WERI-Rb-1 (cell line): ENCODE measurements around the gene SAP30L.

Experiments used
- DNase-seq: peaks from one replicate; pipeline ENCODE4 v3.0.0-alpha.2; 2020
- H3K27ac ChIP-seq: fragments of 250-450 bp; sonication (Bioruptor Pico); 2 replicates; pipeline ENCODE4 v1.5.1; 2020; ENCODE audit warnings: mild to moderate bottlenecking, moderate library complexity
- H3K27me3 ChIP-seq: fragments of 250-450 bp; sonication (Bioruptor Pico); 2 replicates; pipeline ENCODE4 v1.5.1; 2021; ENCODE audit warnings: mild to moderate bottlenecking, low read depth, moderate library complexity; ENCODE audit not compliant: insufficient read depth, severe bottlenecking
- H3K36me3 ChIP-seq: fragments of 250-450 bp; sonication (Bioruptor Pico); 2 replicates; pipeline ENCODE4 v1.5.1; 2020; ENCODE audit warnings: mild to moderate bottlenecking, moderate library complexity
- H3K4me3 ChIP-seq: 2 replicates; pipeline ENCODE4 v1.5.1; 2011; ENCODE audit warnings: low read depth, mild to moderate bottlenecking, control low read depth, low read length
- H3K9me3 ChIP-seq: fragments of 250-450 bp; sonication (Bioruptor Pico); 2 replicates; pipeline ENCODE4 v1.5.1; 2021; ENCODE audit warnings: mild to moderate bottlenecking, moderate library complexity; ENCODE audit not compliant: severe bottlenecking
- TF ChIP-seq, protein P1 (sequence below): IDR thresholded peaks from 2 replicates; pipeline ENCODE4 v1.5.1; 2011; ENCODE audit warnings: low read depth, mild to moderate bottlenecking, control low read depth, inconsistent platforms, low read length

Gene SAP30L

DNA sequence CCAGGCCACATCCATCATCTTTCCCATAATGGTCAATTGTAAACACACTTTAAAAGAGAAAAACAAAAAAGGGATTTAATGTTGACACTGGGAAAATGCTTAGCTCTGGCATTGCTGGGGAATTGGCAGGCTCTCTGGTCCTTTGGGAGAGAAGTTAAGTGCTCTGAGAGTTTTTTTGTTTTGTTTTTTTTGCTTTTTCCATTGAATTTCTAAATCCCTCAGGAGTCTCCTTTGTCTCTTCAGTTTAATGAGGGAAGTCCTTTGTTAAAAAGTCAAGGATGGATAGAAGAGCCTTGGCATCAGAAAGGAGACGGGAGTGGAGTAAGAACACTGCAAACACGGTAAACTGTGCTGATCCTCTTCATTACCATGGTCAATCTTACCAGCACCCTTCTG, 39.3 kb downstream of the SAP30L start:
- Histone ChIP-seq H3K36me3 (no peaks in the 10 kb centered on the region), H3K9me3 (no peaks in the 10 kb centered on the region), H3K27ac (no peak overlapping the region), H3K27me3 (no peaks in the 10 kb centered on the region), H3K4me3 (no peak overlapping the region)
- TF ChIP-seq, protein P1, sequence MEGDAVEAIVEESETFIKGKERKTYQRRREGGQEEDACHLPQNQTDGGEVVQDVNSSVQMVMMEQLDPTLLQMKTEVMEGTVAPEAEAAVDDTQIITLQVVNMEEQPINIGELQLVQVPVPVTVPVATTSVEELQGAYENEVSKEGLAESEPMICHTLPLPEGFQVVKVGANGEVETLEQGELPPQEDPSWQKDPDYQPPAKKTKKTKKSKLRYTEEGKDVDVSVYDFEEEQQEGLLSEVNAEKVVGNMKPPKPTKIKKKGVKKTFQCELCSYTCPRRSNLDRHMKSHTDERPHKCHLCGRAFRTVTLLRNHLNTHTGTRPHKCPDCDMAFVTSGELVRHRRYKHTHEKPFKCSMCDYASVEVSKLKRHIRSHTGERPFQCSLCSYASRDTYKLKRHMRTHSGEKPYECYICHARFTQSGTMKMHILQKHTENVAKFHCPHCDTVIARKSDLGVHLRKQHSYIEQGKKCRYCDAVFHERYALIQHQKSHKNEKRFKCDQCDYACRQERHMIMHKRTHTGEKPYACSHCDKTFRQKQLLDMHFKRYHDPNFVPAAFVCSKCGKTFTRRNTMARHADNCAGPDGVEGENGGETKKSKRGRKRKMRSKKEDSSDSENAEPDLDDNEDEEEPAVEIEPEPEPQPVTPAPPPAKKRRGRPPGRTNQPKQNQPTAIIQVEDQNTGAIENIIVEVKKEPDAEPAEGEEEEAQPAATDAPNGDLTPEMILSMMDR: no peak
- no peak for DNase-seq

DNA sequence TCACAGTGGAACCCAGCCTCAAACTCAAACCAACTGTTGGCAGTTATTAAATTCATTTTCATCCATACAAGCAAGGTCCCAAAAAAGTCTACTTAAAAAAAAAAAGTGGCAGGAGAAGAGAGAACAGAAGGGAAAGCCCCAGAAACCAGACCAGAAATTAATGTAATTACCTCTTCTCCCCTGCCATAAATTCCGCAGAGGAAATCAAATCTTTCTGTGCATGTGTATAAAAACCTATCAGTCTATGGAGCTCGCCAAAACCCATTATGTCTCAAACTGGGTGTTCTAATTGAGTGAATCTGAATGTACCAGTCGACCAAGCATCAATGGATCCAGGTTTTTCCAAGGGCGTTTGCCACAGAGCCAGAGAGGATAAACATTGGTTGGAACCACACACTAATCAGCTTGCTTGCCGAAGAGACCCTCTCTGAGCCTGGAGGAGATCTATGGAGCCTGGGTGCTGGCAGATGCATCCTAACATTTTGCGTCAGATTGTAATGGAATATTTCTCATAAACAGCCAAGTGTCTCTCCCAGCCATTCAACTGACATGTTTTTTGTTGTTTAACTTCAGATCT, 40.1 kb downstream of the SAP30L start:
- no peaks in the 10 kb centered on the region for H3K27me3 ChIP-seq
- no peak overlapping the region for H3K4me3 ChIP-seq
- TF ChIP-seq, protein P1: no peak
- H3K27ac ChIP-seq: no peak overlapping the region
- DNase-seq: no peak
- H3K9me3 ChIP-seq: no peaks in the 10 kb centered on the region
- H3K36me3 ChIP-seq: no peaks in the 10 kb centered on the region

DNA sequence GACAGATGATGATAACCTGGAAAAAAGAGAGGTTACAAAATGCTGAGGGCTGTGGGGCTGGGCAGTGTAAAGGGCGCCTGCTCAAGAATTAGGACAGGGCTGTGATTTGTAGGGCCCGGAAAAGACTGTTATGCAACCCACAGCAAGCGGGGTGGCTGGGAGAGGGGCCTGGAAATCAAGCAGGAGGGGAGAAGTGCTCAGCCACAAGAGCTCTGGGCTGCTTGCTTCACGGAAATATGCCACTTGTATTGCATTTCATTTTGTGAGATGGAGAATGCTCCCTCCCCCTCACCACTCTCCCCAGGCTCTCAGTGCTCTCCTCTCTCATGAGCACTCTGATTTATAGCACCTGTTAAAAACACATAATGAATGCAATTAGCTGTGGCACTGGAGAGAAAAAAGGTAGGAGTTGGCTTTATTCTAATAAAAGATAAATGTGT, 40.6 kb downstream of the SAP30L start:
- TF ChIP-seq, protein P1: no peak
- no peaks in the 10 kb centered on the region for H3K9me3 ChIP-seq
- H3K4me3 ChIP-seq: no peak overlapping the region

DNA sequence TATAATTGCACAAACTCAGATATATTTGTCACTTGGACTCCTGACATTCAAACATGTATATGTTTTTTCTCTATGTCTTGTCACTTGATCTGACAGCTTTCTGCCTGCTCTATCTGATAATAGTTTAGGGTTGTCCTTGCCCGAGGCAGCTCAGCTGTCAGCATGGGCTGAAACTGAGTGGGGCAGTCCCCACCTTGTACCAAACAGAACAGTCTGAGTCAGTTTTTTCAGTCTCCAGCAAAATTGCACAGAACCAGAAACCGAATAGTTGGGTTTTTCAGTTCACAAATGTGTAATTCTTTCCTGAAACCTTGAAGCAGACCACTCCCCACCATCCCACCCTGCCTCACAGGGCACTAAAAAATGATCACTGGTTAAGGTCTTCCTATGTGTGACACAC, 41.7 kb downstream of the SAP30L start:
- H3K27me3 ChIP-seq: no peaks in the 10 kb centered on the region
- H3K27ac ChIP-seq: no peak overlapping the region
- H3K4me3 ChIP-seq: no peak overlapping the region
- no peak for DNase-seq
- no peaks in the 10 kb centered on the region for H3K36me3 ChIP-seq
- TF ChIP-seq, protein P1: no peak
- H3K9me3 ChIP-seq: no peaks in the 10 kb centered on the region

More for the DNA sequence above, 40.6 kb downstream of the SAP30L start:
- Histone ChIP-seq H3K27me3 (no peaks in the 10 kb centered on the region), H3K36me3 (no peaks in the 10 kb centered on the region), H3K27ac (no peak overlapping the region)
- DNase-seq: no peak

DNA sequence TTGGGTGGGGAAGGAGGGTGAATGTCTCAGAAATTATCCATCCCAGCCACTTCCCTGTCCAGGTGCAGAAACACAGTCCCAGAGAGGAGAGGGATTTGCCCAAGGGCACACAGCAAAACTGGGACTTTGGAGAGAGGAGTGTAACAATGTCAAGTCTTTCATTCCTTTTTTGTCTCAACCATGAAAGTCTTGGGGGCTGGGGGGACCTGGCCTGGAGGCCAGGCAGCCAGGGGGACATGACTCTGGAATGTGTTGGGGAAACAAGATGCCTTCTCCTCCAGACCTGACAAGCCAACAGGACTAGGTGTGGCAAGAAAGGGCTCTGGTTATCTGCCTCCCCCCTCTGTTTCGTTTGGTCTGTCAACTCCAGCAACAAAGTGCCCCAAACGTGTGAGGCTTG, 46.1 kb downstream of the SAP30L start:
- no peaks in the 10 kb centered on the region for H3K27me3 ChIP-seq
- H3K36me3 ChIP-seq: no peaks in the 10 kb centered on the region
- DNase-seq: no peak
- no peaks in the 10 kb centered on the region for H3K9me3 ChIP-seq
- no peak overlapping the region for H3K27ac ChIP-seq
- TF ChIP-seq, protein P1: no peak
- no peak overlapping the region for H3K4me3 ChIP-seq

DNA sequence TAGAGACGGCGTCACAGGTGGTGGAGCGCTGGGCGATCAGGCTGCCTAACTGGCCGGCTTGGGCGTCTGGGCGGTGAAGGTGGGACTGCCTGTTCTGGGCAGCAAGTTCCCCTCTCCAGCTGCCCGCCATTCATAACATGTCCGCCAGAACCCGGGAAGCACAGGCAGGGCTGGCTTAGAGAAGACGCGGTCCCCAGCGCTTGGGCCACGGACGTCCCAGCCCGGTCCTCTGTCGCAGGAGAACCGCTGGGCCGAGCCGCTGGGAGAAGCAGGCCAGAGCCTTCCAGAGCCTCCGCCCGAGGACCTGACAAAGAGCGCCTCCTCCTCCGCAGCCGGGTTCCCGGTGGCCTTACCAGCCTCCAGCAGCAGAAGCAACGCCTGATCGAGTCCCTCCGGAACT, 47.5 kb downstream of the SAP30L start:
- H3K27me3 ChIP-seq: no peaks in the 10 kb centered on the region

More for the DNA sequence above, 47.5 kb downstream of the SAP30L start:
- Histone ChIP-seq H3K36me3 (no peaks in the 10 kb centered on the region), H3K4me3 (no peak overlapping the region), H3K9me3 (no peaks in the 10 kb centered on the region), H3K27ac (no peak overlapping the region)
- no peak for DNase-seq
- TF ChIP-seq, protein P1: no peak
